AG08396 (cell line): ENCODE results near the gene NSUN4.
"Not testable (repeated sequence)": the region's sequence is repeated elsewhere in the genome, so short reads cannot be mapped to it uniquely, and the experiment has no call there.

ENCODE experiments used
- DNase-seq: peaks from one replicate; pipeline ENCODE4 v3.0.0; 2012; ENCODE audit warnings: low spot score, mixed read lengths

Gene NSUN4

DNA sequence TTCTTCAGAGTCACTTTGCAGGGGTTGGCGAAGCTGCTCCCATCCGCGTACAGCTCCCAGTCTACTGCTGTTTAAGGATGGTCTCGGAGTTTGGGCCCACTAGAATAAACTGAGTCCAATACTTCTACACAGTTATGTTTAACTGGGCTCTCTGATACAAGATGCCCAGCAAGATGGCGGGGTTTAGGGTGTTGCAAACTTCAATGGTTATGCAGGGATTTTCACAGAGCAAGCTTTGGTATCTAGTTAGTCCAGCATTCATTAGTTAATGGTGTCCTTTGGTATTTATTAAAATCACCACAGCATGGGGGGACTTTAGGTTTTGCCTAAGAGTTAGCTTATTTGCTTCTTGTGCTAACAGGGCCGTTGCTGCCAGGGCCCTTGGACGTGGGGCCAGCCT is 12.4 kb upstream of the NSUN4 start:
- DNase-seq: not testable (repeated sequence)

DNA sequence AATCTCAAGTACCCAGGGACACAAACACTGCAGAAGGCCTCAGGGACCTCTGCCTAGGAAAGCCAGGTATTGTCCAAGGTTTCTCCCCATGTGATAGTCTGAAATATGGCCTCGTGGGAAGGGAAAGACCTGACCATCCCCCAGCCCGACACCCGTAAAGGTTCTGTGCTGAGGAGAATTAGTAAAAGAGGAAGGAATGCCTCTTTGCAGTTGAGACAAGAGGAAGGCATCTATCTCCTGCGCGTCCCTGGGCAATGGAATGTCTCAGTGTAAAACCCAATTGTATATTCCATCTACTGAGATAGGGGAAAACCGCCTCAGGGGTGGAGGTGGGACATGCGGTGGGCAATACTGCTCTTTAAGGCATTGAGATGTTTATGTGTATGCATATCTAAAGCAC is 10.8 kb upstream of the NSUN4 start:
- not testable (repeated sequence) for DNase-seq

DNA sequence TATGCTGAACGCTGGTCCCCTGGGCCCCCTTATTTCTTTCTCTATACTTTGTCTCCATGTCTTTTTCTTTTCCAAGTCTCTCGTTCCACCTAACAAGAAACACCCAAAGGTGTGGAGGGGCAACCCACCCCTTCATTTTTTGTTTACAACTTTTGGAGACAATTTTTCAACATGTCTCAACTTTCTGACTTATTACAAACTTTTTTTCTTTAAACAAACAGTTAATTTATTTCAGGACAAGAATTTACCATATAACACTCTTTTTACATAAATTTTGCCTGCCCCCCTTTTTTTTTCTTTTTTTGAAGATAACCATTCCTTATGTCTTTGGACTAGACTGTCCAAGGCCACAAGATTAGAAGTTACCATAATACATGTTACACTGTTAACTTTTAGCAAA is 10.2 kb upstream of the NSUN4 start:
- not testable (repeated sequence) for DNase-seq

DNA sequence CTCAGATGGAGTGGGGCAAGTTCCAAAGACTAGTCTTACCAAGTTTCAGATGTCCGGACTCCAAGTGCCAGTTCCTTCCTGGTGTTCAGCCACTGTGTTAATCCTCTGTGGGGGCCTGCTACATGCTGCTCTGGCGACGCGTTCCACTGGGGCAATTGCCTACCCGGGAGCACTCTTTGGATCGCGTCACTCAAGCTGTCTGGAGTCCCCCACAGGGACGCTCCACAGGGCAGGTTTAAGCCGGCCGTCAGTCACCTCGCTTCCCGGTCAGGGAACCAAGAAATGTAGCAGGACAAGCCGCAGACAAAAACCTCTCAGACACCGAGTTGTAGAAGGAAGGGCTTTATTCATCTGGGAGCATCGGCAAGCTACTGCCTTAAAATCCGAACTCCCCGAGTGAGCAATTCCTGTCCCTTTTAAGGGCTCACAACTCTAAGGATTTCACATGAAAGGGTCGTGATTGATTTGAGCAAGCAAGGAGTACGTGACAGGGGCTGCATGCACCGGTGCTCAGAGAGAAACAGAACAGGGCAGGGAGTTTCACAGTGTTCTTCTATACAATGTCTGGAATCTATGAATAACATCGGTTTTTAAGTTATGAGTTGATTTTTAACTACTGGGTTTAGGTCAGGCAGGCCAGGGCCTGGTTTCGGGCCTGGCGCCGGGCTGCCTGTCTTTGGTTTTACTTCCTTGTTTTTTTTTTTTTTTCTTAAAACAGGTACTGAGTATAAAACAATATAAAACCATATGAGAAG is 8.6 kb upstream of the NSUN4 start:
- DNase-seq: not testable (repeated sequence)

DNA sequence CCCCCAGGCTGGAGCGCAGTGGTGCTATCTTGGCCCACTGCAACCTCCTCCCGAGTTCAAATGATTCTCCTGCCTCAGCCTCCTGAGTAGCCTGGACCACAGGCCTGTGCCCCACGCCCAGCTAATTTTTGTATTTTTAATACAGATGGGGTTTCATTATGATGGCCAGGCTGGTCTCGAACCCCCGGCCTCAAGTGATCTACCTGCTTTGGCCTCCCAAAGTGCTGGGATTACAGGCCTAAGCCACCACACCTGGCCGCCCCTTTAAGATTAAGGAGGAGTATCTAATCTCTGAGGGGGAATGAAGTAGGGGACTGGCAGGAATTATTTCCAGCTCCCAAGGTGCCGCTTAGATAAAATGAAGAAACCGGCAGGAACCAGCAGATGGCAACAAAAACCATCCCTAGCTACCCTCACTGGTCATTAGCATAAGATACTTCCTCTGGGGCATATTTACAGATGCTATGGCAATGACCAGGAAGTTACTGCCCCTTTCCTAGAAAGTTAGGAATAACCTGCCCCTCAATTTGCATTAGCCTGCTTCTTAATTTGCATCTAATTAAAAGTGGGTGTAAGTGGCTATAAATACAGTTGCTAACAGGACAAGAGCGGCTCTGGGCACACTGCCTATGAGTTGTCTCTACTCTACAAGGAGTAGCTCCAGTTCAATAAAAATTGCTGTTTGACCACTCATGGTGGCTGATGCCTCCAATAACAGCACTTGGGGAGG is 7.1 kb upstream of the NSUN4 start:
- peak; percentile 30 for DNase-seq

DNA sequence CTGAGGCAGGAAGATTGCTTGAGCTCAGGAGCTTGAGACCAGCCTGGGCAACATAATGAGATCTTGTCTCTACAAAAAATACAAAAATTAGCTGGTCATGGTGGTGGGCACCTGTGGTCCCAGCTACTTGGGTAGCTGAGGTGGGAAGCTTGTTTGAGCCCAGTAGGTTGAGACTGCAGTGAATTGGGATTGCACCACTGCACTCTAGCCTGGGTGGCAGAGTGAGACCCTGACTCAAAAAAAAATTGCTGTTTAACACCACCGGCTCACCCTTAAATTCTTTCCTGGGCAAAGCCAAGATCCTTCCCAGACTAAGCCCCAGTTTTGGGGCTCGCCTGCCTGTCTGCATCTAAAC is 6.6 kb upstream of the NSUN4 start:
- no peak for DNase-seq

DNA sequence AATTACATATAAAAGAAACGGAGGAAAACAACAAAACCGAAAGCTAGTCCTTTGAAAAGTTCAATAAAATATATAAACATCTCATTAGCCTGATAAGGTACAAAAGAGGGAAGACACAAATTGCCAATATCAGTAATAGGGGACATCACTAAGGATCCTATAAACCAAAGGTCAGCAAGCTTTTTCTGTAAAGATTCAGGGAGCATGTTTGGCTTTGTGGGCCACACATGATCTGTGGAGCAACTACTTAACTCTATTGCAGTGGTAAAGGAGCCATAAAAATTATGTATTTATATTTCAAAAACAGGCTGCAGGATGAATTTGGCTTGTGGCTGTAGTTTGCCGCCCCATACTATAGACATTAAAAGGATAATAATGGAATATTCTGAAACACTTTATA is 5.5 kb upstream of the NSUN4 start:
- no peak for DNase-seq

DNA sequence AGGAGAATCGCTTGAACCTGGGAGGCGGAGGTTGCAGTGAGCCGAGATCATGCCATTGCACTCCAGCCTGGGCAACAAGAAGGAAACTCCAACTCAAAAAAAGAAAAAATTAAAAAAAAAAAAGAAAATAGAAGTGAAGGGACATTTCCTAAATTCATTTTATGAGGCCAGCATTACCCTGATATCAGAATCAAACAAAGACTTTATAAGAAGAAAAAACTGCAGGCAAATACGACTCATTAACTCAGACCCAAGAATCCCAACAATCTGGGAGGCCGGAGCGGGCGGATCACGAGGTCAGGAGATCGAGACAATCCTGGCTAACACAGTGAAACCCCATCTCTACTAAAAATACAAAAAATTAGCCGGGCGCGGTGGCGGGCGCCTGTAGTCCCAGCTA is 3.2 kb upstream of the NSUN4 start:
- DNase-seq: not testable (repeated sequence)

DNA sequence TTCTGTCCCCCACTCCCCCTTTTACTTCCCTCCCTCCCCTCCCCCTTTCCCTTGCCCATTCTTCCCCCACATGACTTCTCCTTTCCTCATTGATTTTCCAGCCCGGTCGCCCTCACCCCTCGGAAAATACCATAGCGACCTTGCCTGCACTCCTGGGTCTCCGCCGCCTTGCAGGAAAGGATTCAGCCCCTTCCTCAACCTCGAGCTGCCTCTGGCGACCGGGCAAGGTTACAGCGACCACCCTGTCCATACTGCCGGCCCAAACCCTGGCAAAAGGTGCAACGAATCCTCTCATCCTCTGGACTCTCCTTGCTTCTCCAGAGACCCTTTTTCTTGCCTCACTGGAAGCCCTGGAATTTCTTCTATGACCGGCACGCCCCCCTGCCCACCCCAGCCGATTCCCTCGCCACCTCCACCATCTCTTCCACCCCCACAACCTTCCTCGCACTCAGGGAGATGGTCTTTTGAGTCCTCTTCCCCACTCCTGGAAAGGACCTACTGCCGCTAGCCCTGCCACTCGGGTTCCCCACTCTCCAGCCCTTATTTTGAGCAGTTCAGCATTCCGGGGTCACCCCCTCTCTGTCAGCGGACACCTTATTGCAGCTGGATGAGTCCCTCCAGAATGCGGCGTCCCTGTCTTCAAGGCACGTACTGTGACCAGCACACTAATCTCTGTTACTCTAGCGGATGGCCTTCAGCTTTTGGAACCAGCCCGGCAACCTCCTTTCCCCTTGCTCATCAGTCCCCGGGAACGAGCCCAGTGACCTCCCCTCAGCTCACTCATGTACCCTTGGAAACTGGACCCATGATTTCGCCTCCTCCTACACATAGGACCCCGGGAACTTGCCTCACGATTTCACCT is 846 bp downstream of the NSUN4 start:
- no peak for DNase-seq

DNA sequence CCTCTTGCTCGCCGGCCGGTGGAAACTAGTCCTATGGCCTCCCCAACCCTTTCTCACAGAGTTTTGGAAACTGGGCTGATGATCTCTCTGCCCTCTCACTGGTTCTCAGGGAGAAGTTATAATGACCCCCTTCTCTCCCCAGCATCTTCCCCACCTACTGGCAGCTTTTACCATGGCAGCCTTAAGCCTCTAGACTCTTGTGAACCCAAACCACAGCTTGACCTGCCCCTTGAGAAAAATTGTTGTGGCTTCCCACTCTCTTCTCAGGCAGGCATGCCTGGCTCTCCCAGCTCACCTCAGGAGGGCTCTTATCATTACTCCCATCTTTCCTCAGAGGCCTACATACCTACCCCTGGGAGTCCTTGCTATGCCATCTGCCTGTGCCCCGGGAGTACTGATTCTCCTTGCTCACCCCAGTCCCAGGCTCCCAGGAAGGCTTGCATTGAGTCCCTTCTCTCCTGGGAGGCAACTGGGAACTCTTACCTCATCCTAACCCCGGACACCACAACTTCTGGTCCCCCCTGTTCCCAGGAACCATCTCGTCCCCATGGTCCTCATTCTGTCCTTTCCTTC is 1.6 kb downstream of the NSUN4 start:
- DNase-seq: peak; percentile 22

DNA sequence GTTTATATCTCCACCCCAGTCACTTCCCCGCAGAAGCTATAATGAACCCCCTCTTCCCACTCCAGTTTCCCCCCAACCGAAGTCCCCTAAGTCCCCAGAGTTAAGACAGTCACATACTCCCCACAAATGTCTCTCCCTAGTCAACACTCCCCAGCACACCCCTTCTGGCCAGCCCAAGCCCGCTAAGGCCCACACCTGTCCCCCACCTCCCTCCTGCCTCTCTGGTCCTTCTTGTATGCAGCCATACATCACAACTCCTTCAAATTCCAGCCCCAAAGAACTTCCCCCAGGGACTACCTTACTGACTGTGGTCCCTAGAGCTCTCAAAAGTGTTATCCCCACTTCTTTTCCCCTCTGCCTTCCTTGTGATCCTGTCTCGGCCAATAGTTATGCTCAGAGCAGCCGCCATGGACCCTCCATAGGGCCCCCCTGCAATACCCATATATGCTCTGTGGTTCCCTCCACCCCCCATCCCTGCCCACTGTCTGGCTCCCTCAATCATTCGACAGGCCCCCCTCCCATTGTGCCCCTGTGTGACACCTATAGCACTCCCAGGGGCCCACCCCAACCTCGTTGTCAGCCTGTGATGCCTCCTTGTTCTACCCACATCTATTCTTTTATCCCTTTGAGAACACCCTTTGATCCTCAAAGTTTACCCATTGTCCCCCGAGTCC is 2.2 kb downstream of the NSUN4 start:
- DNase-seq: no peak

DNA sequence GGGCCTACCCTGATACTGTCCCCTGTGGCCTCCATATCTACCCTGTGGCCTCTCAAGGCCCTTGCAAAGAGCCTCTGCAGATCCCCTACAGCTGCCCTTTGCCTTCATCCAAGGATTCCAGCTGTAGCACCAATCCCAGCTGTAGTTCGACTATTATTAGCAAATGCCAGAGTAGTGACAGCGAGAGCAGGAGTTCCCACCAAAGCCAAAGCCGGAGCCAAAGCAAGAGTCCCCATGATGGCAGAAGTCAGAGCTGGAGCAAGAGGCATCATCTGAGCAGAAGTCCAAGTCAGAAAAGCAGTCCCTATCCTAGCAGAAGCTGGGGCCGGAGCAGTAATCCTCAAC is 2.7 kb downstream of the NSUN4 start:
- DNase-seq: no peak

DNA sequence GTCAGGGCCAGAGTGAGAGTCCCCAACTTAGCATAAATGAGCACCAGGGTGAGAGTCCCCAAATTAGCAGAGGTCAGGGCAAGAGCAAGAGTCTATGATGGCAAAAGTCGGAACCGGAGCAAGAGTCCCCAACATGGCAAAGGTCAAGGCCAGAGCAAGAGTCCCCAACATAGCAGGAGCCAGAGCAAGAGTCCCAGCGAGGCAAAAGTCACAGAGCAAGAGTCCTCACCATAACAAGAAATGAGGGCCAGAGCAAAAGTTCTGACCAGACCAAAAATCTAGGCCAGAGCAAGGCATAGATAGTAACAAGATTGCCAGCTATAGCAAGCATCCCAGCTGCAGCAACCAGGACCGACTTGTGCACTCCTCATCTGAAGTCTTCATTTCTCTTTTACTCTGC is 3.1 kb downstream of the NSUN4 start:
- DNase-seq: no peak

DNA sequence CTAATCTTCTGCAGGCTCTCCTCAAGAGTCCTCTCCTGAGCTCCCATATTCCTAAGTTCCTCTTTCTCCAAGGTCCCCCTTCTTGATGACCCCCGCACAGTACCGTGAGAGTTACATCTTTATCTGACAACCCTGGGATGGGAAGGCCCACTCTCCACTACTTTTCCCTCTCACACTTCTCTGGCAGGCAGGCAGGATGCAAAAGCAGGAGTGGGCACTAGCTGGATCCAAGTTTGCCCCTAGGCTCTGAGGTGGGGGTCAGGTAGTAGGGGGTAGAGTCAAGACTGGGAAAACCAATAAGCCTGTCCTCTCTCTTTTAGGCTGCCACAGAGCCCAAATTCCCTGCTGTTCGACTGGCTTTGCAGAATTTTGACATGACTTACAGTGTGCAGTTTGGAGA is 3.9 kb downstream of the NSUN4 start:
- no peak for DNase-seq

DNA sequence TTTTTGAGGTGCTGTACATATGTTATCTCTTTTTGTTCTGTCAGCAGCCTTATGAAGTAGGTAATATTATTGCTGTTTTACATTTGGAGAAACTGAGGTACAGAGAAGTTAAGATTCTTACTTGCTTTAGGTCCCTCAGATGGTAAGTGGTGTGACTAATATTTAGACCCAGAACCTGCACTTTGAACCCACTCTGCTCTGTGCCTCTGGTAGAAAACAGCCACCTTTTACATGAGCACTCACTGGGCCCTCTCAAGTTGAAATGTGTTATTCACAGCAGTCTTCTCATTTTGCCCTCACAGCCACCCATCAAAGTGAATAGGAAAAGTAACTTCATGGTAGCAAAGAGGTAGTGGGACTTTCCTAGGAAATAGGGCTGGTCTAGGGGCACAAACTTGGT is 4.7 kb downstream of the NSUN4 start:
- no peak for DNase-seq

DNA sequence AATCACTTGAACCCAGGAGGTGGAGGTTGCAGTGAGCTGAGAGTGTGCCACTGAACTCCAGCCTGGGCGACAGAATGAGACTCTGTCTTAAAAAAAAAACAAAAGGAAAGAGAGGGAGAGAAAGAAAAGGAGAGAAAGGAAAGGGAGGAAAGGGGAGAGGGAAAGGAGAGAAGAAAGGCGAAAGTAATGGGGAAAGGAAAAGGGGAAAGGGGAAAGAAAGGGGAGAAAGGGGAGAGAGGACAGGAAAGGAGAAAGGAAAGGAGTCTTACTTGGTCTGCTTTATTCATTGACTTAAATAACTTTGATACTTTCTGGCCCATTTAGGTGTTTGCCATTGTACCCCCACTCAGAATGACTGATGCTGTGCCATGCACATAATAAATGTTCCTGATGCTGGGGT is 11.8 kb downstream of the NSUN4 start:
- DNase-seq: no peak

DNA sequence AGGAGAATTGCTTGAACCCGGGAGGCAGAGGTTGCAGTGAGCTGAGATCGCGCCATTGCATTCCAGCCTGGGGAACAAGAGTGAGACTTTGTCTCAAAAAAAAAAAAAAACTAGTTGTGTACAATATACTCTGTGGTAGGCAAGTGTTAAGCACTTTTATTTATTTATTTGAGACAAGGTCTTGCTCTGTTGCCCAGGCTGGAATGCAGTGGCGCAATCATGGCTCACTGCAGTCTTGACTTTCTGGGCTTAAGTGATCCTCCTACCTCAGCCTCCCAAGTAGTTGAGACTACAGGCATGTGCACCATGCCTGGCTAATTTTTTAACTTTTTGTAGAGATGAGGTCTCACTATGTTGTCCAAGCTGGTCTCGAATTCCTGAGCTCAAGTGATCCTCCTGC is 15.3 kb downstream of the NSUN4 start:
- DNase-seq: not testable (repeated sequence)

DNA sequence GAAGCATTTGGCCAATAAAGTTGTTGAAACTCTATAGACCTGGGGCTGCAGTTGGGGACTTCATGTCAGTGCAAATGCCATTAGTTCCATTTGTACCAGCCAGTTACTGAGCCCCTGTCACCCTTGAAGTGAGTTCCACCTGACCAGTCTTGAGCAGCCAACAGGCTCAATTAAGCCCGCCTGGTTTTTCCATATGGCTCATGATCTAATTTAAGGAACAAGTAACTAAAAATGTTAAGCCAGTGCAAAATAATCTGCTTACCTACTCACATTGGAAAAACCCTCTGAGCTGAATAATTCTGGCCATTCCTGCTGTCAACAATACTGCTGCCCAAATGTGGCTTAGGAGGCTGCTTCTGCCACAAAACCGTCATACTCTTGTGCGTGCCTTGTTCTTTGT is 21.6 kb downstream of the NSUN4 start:
- DNase-seq: no peak

DNA sequence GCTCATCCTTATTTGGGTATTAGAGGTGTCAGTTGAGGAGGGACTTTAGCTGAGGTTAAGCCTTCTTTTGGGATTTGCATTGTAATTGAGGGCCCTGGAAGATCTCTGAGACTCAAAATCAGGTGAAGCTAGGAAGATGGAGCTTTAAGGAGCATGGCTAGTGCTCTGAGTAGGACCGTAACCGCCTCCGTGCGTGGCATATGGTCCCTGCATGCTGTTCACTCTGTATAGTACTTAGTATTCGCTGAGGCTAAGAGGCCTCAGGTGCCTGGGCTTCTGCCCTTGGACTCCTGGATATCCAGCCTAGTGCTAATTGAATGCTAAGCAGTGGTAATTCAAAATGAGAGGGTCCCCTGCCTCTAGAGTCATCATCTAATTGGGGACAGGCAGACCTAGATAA is 22.5 kb downstream of the NSUN4 start:
- DNase-seq: no peak

DNA sequence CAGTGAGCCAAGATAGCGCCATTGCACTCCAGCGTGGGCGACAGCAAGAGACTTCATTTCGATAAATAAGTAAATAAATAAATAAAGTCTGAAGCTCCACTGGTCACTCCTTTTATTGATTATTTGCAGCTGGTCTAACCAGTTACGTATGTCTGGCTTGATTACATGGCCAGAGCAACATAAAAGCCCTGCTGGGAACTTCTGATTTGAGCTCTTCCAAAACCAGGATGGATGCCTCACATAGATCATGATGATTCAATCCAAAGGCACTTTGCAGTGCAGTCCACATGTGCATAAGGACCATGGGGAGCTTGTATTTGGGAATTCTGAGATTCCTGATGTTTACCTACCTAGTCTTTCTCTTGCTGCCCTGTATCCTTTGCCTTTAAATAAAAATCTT is 24.0 kb downstream of the NSUN4 start:
- no peak for DNase-seq

DNA sequence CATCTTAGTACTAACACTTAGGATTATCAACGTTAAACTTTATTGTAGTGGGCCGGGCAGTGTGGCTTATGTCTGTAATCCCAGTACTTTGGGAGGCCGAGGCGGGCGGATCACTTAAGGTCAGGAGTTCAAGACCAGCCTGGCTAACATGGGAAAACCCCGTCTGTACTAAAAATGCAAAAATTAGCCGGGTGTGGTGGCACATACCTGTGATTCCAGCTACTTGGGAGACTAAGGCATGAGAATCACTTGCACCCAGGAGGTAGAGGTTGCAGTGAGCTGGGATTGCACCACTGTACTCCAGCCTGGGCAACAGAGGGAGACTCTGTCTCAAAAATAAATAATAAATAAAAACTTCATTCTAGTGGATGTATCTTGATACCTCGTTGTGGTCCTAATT is 25.2 kb downstream of the NSUN4 start:
- not testable (repeated sequence) for DNase-seq

DNA sequence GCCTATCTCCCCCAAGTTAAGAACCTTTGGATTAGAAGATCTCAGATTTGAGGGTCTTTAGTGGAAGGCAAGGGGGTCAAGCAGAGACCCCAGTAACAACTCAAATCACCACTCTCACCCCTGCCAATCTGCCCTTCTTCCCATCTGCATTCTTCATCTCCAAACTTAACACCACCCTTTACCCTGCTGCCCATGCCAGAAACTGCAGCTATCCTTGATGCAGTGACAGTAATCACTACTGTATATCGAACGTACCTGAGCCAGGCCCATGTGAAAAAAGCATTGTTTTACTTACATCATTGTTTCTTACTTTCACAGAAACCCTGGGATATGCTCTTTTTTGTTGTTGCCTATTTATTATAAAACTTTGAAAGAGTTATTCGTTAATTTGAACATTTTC is 26.5 kb downstream of the NSUN4 start:
- DNase-seq: no peak
